Posterior cingulate gyrus (tissue), 11 donors: ENCODE results near the gene DDX49.

Experiments
- DNase-seq, 10 donors: peaks; one replicate each; pipeline versions ENCODE4 v3.0.0 to v3.0.0-alpha.2; 2020 to 2021; ENCODE audit warnings: mixed read lengths in 3 of 10
- intact Hi-C: fragments of 100-400 bp; cut with DNase I; formaldehyde crosslinking; loops from one replicate; pipeline ENCODE4 v1.15.1; 2023

Gene DDX49

DNA sequence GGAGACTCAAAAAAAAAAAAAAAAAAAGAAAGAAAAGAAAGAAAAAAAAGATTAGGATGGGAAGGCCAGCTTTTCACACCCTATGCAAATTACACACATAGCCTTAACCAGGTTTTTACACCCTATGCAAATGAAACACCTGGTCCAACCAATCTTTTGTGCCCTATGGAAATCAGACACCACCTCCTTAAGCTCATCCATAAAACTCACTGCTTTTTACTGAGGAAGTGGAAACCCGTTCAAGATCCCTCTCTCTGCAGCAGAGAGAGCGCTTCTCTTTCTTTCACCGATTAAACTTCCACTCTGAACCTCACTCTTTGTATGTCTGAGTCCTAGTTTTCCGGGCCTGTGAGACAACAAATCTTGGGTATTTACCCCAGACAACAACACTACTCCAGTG is 46.8 kb downstream of the DDX49 start:
- intact Hi-C loops, result no loop called here
- no peak for DNase-seq

DNA sequence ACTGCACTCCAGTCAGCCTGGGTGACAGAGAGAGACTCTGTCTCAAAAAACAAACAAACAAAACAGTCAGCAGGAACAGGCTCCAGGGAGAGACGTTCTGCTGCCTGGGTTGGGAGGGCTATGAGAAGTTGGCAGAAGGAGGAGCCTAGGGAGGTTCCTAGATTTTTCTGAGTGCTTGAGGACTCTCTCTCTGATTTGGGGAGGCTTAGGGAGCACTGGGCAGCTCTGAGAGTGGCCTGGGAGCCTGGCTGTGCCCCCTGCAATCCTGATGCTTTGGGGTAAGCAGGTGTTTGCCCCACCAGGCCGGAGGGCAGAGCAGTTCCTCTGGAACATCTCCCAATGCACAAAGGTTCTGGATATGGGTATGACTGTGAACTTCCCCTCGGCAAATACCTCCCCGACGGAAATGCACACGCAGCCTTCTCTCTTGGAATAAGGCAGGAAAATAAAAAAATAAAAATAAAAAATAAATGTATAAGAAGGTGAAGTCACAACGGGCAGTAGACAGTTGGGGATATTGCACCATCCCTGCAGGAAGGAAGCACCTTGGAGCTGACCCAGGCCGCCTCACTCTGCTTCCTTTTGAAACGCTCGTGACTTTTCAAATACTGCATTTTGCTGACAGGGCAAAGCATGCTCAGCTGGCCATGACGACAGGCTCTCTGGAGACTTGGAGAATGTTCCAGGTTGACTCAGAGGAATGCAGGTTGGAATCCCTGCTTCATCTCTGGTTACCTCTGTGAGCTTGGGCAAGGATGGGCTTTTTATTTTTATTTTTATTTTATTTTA is 48.0 kb downstream of the DDX49 start:
- intact Hi-C loops, result no loop called here
- DNase-seq, result peak in 1 of 10 donors; percentile 36

DNA sequence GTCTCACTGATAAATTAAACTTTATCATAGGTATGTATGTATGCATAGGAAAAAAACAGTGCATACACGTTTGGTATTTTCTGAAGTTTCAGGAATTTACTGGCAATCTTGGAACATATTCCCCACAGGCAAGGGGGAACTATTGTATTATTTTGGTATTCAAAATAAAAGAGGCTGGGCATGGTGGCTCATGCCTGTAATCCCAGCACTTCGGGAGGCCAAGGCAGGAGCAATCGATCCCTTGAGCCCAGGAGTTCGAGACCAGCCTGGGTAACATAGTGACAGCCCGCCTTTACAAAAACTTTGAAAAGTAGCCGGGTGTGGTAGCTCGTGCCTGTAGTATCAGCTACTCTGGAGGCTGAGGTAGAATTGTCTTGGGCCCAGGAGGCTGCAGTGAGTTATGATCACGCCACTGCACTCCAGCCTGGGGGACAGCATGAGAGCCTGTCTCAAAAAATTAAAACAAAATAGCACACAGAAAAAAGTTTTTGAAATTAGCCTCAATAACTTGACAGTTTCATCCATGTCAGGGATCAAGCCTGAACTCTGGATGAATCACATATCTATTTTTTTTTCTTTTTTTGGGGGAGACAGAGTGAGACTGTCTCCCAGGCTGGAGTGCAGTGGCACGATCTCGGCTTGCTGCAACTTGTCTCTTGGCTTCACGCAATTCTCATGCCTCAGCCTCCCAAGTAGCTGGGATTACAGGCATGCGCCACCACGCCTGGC is 50.6 kb downstream of the DDX49 start:
- intact Hi-C loops, result no loop called here
- no peak for DNase-seq

DNA sequence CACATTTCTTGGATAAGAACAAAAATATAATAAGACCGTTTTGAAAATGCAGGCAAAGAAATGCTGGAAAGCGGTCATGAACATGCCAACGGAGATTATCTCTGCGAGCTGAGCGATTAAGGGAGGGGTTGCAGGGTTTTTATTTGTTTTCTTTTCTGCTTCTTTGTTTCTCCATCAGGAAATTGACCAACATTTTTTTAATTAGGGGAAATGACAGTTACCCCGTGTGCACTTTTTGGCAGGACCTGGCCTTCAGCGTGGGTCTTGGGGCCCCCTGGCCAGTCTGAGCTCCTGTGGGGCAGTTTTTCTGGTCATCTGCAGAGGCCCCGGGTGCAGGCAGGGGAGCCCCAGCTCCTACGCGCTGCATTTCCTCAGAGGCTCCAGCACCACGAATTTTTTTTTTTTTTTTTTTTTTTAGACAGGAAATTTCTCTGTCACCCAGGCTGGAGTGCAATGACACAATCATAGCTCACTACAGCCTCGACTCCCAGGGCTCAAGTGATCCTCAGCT is 52.8 kb downstream of the DDX49 start:
- no peak for DNase-seq
- intact Hi-C loops, result no loop called here

DNA sequence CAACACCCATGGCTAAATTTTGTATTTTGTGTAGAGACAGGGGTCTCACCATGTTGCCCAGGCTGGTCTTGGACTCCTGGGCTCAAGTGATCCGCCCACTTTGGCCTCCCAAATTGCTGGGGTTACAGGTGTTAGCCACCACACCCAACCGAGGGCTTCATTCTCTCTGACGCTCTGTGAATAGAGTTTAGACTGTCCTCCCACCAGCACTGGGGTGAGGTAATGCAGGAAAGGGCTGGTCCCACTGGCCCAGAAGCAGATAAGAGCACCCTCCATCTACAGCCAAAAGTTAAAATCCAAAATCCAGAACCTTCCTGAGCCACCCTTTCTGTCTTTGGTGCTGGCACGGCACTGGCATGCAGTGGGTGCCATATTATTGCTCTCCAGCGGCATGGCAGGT is 53.3 kb downstream of the DDX49 start:
- intact Hi-C loops, result no loop called here
- DNase-seq, result no peak

DNA sequence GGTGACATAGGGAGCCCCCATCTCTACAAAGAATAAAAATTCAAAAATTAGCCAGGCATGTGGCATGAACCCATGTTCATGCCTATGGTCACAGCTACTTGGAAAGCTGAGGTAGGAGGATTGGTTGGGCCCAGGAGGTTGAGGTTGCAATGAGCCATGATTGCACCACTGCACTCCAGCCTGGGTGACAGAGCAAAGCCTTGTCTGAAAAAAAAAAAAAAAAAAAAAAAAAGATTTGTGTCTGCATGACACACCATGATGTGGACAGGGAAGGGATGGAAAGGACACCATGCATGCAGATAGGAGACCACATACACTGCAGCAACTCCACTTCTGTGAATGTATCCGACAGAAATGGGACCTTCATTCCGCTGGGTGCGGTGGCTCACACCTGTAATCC is 55.5 kb downstream of the DDX49 start:
- intact Hi-C loops, result no loop called here
- no peak for DNase-seq

DNA sequence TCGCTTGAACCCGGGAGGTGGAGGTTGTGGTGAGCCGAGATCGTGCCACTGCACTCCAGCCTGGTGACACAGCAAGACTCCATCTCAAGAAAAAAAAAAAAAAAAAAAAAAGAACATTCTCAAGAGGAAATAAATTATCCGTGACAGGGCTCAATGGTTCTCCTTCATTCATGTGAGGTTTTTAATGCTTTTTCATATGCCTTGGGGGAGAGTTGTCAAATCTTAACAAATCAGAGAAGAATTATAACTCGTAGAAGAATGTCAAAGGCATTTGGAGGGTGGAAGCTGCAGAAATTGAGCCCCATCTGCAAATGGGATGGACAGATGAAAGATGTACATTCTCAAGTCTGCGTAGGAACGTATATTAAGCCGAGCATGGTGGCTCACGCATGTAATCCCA is 56.4 kb downstream of the DDX49 start:
- intact Hi-C loops, result no loop called here
- no peak for DNase-seq
